Ascending aorta (tissue), 2 donors: ENCODE measurements around the gene GPR4. TPM values are rescaled to one million over a fixed set of nuclear protein-coding genes. Genes with fewer than 3 reads are reported as not detected.

Experiments
- DNase-seq, 2 donors: peaks; one replicate each; pipeline ENCODE4 v3.0.0-alpha.2; 2019; ENCODE audit warnings: low spot score in 2 of 2
- H3K27ac ChIP-seq, 2 donors: fragments of 200-600 bp; sonication (generic); one replicate each; pipeline ENCODE4 v1.5.1; 2016 to 2017; ENCODE audit warnings: mild to moderate bottlenecking in 1 of 2
- H3K27me3 ChIP-seq: fragments of 200-600 bp; sonication (generic); one replicate; pipeline ENCODE4 v1.5.1; 2017
- H3K36me3 ChIP-seq, 2 donors: fragments of 200-600 bp; sonication (generic); one replicate each; pipeline ENCODE4 v1.5.1; 2016
- H3K4me1 ChIP-seq, 2 donors: fragments of 200-600 bp; sonication (generic); one replicate each; pipeline ENCODE4 v1.5.1; 2016 to 2017; ENCODE audit warnings: mild to moderate bottlenecking in 1 of 2
- H3K4me3 ChIP-seq, 2 donors: fragments of 200-600 bp; sonication (generic); one replicate each; pipeline ENCODE4 v1.5.1; 2016 to 2017; ENCODE audit warnings: mild to moderate bottlenecking in 1 of 2
- H3K9me3 ChIP-seq, 2 donors: fragments of 200-600 bp; sonication (generic); one replicate each; pipeline ENCODE4 v1.5.1; 2016
- CTCF ChIP-seq, 3 experiments: fragments of 200-600 bp in 2 of 3; fragments of 450-650 bp in 1 of 3; sonication (generic) in 2 of 3; IDR thresholded peaks; one replicate each; pipeline ENCODE4 v1.5.1; 2016 to 2019; ENCODE audit warnings: antibody characterized with exemption in 3 of 3, mild to moderate bottlenecking in 1 of 3, moderate library complexity in 1 of 3
- intact Hi-C: fragments of 100-400 bp; cut with DNase I; formaldehyde crosslinking; loops from one replicate; pipeline ENCODE4 v1.15.1; 2023
- total RNA-seq: library from RNA; depleted of rRNA; stranded (reverse); fragments of >200 nt; gene quantifications from one replicate; pipeline ENCODE4 v1.1.0, GENCODE V29; 2016

GPR4 gene
- total RNA-seq, 1 donor from 2014 or later = 14.0 TPM

DNA sequence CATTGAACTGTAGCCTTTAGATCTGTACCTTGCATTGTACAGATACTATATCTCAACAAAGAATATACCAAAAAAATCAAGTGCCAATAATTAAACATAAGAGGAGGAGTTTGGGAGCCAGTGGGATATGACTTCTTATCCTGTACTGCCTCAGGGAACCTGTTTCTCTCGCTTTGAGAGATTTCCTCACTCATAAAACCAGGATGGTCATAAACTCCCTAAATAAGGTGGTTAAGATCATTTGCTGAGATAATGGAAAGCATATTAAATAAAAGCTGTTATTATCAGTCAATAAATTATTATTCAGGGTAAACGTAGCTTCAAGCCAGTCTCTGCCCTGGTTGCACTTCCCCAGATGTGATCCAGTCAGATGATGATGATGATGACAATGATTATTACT is 34.4 kb downstream of the GPR4 start:
- Histone ChIP-seq H3K4me3 (no peak overlapping the region), H3K9me3 (no peaks in the 10 kb centered on the region), H3K27me3 (no peaks in the 10 kb centered on the region), H3K27ac (no peak overlapping the region), H3K36me3 (no peaks in the 10 kb centered on the region), H3K4me1 (peaks cover 0 to 7% of the 10 kb centered on the region in 2 donors)
- intact Hi-C loops = no loop called here
- DNase-seq = no peak
- TF ChIP-seq CTCF (IDR thresholded peaks at IDR 0.05) = no peak

GRCh38 chr19:45564131-45564780 is 37.8 kb downstream of the GPR4 start:
- Histone ChIP-seq H3K36me3 (no peaks in the 10 kb centered on the region), H3K9me3 (no peaks in the 10 kb centered on the region), H3K4me3 (no peak overlapping the region), H3K27ac (no peak overlapping the region), H3K4me1 (peaks cover 0 to 3% of the 10 kb centered on the region in 2 donors), H3K27me3 (no peaks in the 10 kb centered on the region)
- intact Hi-C loops = no loop called here
- no peak for TF ChIP-seq CTCF (IDR thresholded peaks at IDR 0.05)
- DNase-seq = no peak

GRCh38 chr19:45560686-45561085 is 41.3 kb downstream of the GPR4 start:
- no peaks in the 10 kb centered on the region for H3K9me3 ChIP-seq
- H3K4me1 ChIP-seq = no peaks in the 10 kb centered on the region
- H3K27me3 ChIP-seq = no peaks in the 10 kb centered on the region
- intact Hi-C loops = no loop called here
- H3K4me3 ChIP-seq = no peak overlapping the region
- no peaks in the 10 kb centered on the region for H3K36me3 ChIP-seq
- no peak overlapping the region for H3K27ac ChIP-seq
- DNase-seq = no peak
- no peak for TF ChIP-seq CTCF (IDR thresholded peaks at IDR 0.05)

DNA sequence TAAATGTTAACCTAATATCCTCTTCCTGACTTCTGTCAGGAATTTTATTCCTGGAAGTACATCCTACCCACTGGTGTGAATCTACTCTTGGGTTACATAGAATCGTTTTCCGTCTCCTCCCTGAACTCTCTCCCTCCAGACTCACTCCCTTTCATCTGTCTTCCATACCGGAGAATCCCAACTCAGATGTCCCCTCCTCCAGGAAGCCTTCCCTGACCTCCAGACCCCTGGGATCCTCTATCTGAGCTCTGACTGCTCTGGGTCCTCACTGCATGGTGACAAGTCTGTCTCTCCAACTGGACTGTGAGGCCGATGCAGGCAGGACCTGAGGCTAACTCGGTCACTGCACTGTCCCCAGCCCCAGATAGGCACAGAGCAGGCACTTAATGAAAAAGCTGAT is 42.0 kb downstream of the GPR4 start:
- Histone ChIP-seq H3K36me3 (no peaks in the 10 kb centered on the region), H3K27me3 (no peaks in the 10 kb centered on the region), H3K27ac (no peak overlapping the region), H3K4me1 (no peaks in the 10 kb centered on the region), H3K4me3 (no peak overlapping the region), H3K9me3 (no peaks in the 10 kb centered on the region)
- intact Hi-C loops = no loop called here
- no peak for DNase-seq
- TF ChIP-seq CTCF (IDR thresholded peaks at IDR 0.05) = no peak

DNA sequence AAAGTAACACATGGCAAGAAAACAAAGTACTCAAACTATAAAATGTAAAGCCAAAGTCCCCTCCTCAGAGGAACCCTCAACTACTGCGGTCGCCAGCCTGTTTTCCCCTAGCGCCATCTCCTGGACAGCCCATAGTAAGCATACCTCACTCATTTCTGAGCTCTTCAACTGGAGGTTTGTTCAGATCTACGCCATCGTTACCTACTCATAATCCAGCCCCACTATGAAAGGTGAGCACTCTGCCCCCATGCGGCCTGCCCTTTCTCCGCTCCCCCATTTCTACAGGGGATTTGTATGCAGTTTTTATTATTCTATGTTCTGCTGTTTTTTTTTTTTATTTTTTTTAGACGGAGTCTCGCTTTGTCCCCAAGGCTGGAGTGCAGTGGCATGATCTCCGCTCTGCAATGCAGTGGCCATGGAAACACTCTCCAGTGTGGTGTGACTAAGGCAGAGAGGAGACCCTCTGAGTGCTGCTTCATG is 43.6 kb downstream of the GPR4 start:
- Histone ChIP-seq H3K36me3 (peaks cover 0 to 2% of the 10 kb centered on the region in 2 donors), H3K9me3 (no peaks in the 10 kb centered on the region), H3K27me3 (no peaks in the 10 kb centered on the region), H3K4me1 (no peaks in the 10 kb centered on the region), H3K4me3 (no peak overlapping the region), H3K27ac (no peak overlapping the region)
- intact Hi-C loops = loop anchor here (5.0 kb wide), 1 partner anchor 36 kb away; no protein-coding TSS in a partner anchor
- DNase-seq = no peak
- TF ChIP-seq CTCF (IDR thresholded peaks at IDR 0.05) = peak; percentile 22 to 55 (median 32)
